SW480 (cell line): ENCODE data around the gene NR1D1.
"Not testable (repeated sequence)": the region's sequence is repeated elsewhere in the genome, so short reads cannot be mapped to it uniquely, and the experiment has no call there.

Source experiments
- DNase-seq: peaks from one replicate; pipeline ENCODE4 v3.0.0-alpha.2; 2016; ENCODE audit warnings: low spot score

The NR1D1 gene

DNA sequence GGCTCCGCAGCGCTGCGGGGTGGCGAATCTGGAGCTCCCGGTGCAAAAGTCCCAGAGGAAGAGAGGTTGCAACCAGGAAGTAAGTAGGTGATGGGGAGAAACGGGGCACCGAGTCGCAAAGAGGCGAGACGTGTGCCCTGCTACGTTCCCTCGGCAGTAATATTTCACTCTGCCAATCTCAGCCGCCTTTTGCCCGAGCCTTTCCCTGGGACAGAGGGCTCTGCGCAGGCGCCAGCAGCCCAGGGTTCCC is at the start of gene NR1D1:
Gene NR1D1, minus strand, starts transcription at position 171 of the 250 bp plus-strand sequence. CDS start 495 bp downstream, outside the sequence.
- DNase-seq: no peak

- no peak for DNase-seq
Observed at GRCh38 chr17:40148527-40148926, 48.1 kb upstream of the NR1D1 start.

DNA sequence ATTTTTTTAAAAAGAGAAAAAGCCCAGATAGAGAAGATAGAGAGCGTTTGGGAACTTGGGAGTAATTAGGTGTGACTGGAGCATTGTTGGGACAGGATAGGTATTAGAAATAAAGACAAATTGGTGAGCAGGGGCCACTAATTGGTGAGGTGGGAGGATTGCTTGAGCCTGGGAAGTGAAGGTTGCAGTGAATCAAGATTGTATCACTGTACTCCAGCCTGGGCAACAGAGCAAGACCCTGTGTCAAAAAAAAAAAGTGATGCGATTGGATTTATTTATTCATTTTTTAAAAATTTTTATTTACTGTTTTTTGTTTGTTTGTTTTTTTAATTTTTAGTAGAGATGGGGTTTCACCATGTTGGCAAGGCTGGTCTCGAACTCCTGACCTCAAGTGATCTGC is 45.1 kb upstream of the NR1D1 start:
- DNase-seq: no peak

DNA sequence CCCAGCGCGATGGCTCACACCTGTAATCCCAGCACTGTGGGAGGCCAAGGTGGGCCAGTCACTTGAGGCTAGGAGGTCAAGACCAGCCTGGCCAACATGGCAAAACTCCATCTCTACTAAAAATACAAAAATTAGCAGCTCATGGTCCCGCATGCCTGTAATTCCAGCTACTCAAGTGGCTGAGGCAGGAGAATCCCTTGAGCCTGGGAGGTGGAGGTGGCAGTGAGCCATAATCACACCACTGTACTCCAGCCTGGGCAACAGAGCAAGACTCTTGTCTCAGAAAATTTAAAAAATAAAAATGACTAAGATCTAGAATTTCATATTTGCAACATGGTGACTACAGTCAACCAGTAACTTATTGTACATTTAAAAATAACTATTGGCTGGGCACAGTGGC is 42.8 kb upstream of the NR1D1 start:
- DNase-seq: not testable (repeated sequence)

DNA sequence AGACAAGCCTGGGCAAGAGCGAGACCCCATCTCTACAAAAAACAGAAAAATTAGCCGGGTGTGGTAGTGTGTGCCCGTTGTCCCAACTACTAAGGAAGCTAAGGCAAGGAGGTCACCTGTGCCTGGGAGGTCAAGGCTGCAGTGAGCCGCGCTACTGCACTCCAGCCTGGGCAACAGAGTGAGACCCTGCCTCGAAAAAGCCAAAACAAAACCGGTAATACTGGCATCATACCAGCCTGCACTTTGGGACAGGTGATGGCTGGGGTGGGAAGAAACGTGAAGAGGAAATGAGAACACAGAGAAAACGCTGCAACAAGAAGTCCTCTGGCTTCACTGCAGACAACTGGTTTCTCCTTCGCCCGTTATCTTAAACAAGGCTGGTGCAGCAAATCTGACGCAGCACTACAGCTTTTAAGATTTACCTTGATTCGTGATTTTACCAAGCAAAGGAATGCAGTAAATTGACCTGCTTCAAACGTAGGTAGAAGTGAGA is 39.2 kb upstream of the NR1D1 start:
- DNase-seq: no peak

GRCh38 chr17:40135817-40136216 is 35.4 kb upstream of the NR1D1 start:
- DNase-seq: no peak

GRCh38 chr17:40134184-40134583 is 33.8 kb upstream of the NR1D1 start:
- DNase-seq: no peak

DNA sequence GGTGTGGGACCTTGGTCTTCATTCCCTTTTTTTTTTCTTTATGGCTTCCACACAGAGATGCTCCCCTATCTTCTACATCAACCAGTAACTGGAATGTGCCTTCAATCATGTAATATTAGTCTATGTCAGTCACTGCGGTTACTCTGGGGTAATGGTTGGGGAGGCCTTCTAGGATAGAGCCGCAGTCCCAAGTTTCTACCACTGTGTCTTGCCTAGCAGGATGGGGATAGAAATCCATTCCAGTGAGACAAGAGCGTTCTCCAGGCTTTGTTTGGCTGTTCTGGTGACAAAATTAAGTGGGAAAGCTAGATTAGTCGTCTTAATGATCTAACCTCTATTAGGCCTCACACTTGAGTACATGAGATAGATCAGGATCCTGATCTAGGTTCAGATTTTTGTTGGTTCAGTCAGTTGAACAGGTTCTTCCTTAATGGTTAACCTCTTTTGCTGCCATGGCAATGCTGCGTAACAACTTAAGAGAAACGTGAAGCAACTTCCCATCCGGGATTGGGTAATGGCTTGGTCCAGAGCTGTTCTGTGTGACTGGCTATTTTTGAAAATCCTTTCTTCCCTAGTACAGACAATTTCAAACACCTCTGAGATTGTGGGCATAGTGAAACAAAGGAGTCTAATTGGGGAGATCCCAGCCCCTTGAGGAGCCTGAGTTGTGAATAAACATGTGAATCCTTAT is 30.1 kb upstream of the NR1D1 start:
- no peak for DNase-seq

GRCh38 chr17:40129498-40129897 is 29.1 kb upstream of the NR1D1 start:
- no peak for DNase-seq

GRCh38 chr17:40124279-40125141 is 24.1 kb upstream of the NR1D1 start:
- DNase-seq: no peak

DNA sequence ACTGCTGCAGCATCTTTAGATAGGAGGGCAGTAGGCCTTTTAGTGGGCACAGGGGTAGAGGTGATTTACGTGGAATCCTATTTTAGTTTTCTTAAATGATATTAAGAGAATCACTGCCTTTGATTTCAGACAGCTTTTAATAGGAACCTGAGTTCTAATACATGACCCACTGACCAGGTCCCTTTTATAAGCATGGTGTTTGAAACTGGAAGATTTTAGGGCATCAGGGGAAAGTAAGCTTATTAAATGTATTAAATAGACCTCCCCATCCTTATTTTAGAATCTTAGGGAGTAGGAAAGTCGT is 23.4 kb upstream of the NR1D1 start:
- no peak for DNase-seq

DNA sequence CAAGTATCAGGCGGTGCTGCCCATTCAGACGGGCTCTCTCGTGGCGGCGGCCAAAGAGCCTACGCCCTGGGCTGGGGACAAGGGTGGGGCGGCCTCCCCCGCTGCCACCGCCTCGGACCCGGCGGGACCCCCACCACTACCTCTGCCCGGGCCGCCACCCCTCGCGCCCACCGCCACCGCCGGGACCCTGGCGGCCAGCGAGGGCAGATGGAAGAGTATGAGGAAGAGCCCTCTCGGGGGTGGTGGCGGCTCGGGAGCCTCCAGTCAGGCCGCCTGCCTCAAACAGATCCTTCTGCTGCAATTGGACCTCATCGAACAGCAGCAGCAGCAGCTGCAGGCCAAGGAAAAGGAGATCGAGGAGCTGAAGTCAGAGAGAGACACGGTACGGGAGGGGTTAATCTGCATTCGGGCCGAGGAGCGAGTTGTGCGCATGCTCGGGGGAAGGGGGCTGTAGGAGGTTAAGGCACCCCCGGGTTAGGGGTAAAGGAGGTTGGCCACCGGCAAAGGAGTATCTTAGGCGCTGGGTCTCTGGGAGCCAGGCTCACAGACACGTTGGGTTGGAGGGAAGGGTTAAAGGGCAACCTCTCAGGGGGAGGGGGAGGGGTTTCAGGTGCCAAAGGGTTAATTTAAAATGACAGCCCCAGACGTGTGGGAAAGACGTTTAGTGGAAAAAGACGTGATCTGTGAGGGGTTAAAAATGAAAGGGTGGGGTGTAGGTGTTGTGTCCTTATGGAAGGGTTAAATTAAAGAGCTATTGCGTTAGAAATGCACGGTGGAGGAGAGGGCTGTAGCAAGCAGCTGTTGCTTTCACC is 22.8 kb upstream of the NR1D1 start:
- DNase-seq: peak; percentile 47

GRCh38 chr17:40122136-40122998 is 22.0 kb upstream of the NR1D1 start:
- no peak for DNase-seq

- peak; percentile 76 for DNase-seq
Observed at GRCh38 chr17:40121181-40122135, 21.1 kb upstream of the NR1D1 start, which contains the start of gene MSL1. MSL1 (plus strand) TSS chr17:40121971; CDS start chr17:40122613, 642 bp downstream.

DNA sequence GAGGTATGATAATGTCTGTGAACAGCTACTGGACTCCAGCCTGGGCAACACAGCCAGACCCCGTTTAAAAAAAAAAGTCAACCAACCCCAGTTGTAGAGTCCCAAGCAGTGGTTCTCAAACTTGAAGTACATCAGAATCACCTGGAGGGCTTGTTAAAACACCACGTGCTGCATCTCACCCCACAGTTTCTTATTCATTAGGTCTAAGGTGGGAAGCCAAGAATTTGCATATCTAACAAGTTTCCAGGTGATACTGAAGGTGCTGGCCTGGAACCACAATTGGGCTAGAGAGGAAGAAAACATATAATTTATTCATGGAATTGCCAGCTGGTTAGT is 14.7 kb upstream of the NR1D1 start:
- no peak for DNase-seq

DNA sequence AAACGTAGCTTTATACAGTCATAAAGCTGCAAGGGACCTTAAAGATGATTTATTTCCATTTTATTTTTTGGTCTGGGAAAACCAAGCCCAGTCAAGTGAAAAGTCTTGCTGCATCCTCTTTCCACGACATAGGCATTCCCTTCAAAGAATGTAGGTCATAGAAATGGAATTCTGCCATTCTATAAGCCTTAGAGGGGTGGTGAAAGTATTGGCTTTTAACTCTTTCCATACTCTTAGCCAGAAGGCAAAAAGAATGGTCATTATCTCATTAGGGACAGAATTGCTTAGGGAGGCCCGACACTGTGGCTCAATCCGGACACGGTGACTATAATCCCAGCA is 13.5 kb upstream of the NR1D1 start:
- no peak for DNase-seq

DNA sequence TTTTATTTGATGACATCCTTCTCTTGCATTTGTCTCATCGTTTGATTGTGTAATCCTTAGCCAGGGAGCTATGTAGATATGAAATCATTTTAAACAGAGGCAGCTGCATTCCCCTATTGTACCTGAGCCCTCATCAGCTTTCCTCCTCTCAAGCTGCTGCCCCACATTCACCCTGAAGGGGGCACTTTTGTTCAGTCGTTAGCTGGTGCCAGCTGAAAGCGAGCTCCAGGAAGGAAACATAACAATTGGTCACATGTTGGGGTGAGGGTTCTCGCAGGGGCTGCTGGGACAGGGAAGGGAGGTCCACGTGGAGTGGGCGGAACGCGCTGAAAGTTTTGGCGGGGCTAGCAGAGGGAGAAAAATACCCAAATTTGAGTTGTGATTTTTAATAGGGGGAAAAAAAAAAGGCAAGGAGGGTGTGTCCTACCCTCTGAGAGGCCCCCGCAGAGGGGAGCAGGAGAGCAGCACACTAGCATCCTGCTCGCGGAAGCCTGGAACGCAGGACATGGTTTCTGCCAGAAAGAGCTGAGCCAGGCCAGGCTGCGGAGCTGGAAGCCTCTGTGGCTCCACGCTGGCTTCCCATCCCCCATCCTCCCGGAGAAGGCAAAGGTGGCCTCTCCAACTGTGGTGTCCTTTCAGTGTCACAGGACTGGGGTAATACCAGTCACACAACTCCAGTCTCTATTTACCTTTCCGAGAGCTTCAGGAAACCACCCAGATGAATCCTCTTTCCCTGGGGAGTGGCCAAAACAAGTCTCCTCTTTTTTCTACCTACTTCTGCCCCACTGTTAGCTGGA is 12.9 kb upstream of the NR1D1 start:
- peak; percentile 96 for DNase-seq

- DNase-seq: no peak
Observed at GRCh38 chr17:40112718-40113109, 12.3 kb upstream of the NR1D1 start.

- DNase-seq: no peak
Observed at GRCh38 chr17:40112191-40112711, 11.9 kb upstream of the NR1D1 start.
